PC-9 (cell line): ENCODE data around the gene ZC3H6. TPM values are rescaled to one million over a fixed set of nuclear protein-coding genes. Genes with fewer than 3 reads are reported as not detected.

Experiments used
- BruUV-seq: library from RNA; stranded (reverse); fragments of 400-500 nt; replicated peaks from 2 replicates; lab custom pipeline; 2021; lab: Mats Ljungman, UMichigan
- CTCF ChIA-PET: fragments of 300-600 bp; sonication (Branson Sonifier 250); formaldehyde crosslinking; loops from one replicate; lab custom pipeline; 2022; ENCODE audit warnings: antibody characterized with exemption; lab: Charles Lee
- POLR2A ChIA-PET: fragments of 300-600 bp; sonication (Branson Sonifier 250); formaldehyde crosslinking; loops from one replicate; lab custom pipeline; 2022; ENCODE audit warnings: antibody characterized with exemption; ENCODE audit not compliant: unreplicated experiment; lab: Charles Lee
- DNase-seq, 2 experiments: peaks; one replicate each; pipeline versions ENCODE4 v3.0.0 to v3.0.0-alpha.2; 2015 to 2022; ENCODE audit warnings: mixed read lengths in 1 of 2
- H2AFZ ChIP-seq: fragments of 200-600 bp; sonication (generic); 2 replicates; pipeline ENCODE4 v1.8.1; 2017; ENCODE audit warnings: antibody characterized with exemption
- H3F3A ChIP-seq: fragments of 200-600 bp; sonication (generic); 2 replicates; pipeline ENCODE4 v1.8.1; 2017; ENCODE audit warnings: antibody characterized with exemption, mild to moderate bottlenecking, low read depth; ENCODE audit not compliant: insufficient read depth
- H3K27ac ChIP-seq: fragments of 200-600 bp; sonication (generic); 2 replicates; pipeline ENCODE4 v1.6.1; 2016; ENCODE audit warnings: mixed run types
- H3K27me3 ChIP-seq: fragments of 200-600 bp; sonication (generic); 2 replicates; pipeline ENCODE4 v1.6.1; 2016; ENCODE audit warnings: low read depth, mixed run types; ENCODE audit not compliant: insufficient read depth
- H3K36me3 ChIP-seq: fragments of 200-600 bp; sonication (generic); 2 replicates; pipeline ENCODE4 v1.6.1; 2016; ENCODE audit warnings: low read depth, mixed run types
- H3K4me1 ChIP-seq: fragments of 200-600 bp; sonication (generic); replicated peaks from 2 replicates; pipeline ENCODE4 v1.6.1; 2016; ENCODE audit warnings: mixed run types; ENCODE audit not compliant: insufficient read depth
- H3K4me2 ChIP-seq: fragments of 200-600 bp; sonication (generic); 2 replicates; pipeline ENCODE4 v1.6.1; 2017; ENCODE audit warnings: mixed run types
- H3K4me3 ChIP-seq: fragments of 200-600 bp; sonication (generic); 2 replicates; pipeline ENCODE4 v1.6.1; 2016; ENCODE audit warnings: mixed run types
- H3K79me2 ChIP-seq: fragments of 200-600 bp; sonication (generic); 2 replicates; pipeline ENCODE4 v1.6.1; 2017; ENCODE audit warnings: low read depth, mixed run types
- H3K9me2 ChIP-seq: fragments of 200-600 bp; sonication (generic); 2 replicates; pipeline ENCODE4 v1.8.1; 2017; ENCODE audit warnings: mild to moderate bottlenecking; ENCODE audit not compliant: insufficient read depth
- H3K9me3 ChIP-seq: fragments of 200-600 bp; sonication (generic); 2 replicates; pipeline ENCODE4 v1.8.1; 2016; ENCODE audit warnings: low read depth; ENCODE audit not compliant: insufficient read depth
- H4K20me1 ChIP-seq: fragments of 200-600 bp; sonication (generic); 2 replicates; pipeline ENCODE4 v1.8.1; 2017; ENCODE audit not compliant: insufficient read depth
- CTCF ChIP-seq: fragments of 200-600 bp; sonication (generic); conservative IDR thresholded peaks from 2 replicates; pipeline ENCODE4 v1.6.1; 2017; ENCODE audit warnings: mixed run types, antibody characterized with exemption, mild to moderate bottlenecking, moderate library complexity
- EZH2 ChIP-seq: fragments of 200-600 bp; sonication (generic); IDR thresholded peaks from 2 replicates; pipeline ENCODE4 v1.8.0; 2017; ENCODE audit warnings: antibody characterized with exemption, low read depth
- intact Hi-C: fragments of 100-400 bp; cut with micrococcal nuclease; formaldehyde crosslinking; loops from one replicate; pipeline ENCODE4 v1.10.0; 2022; ENCODE audit not compliant: unreplicated experiment
- total RNA-seq: library from RNA; stranded (reverse); gene quantifications from 2 replicates; pipeline ENCODE4 v1.2.3, GENCODE V29; 2021

Gene ZC3H6
- total RNA-seq, 1 experiment from 2014 or later, result 9.1 TPM

DNA sequence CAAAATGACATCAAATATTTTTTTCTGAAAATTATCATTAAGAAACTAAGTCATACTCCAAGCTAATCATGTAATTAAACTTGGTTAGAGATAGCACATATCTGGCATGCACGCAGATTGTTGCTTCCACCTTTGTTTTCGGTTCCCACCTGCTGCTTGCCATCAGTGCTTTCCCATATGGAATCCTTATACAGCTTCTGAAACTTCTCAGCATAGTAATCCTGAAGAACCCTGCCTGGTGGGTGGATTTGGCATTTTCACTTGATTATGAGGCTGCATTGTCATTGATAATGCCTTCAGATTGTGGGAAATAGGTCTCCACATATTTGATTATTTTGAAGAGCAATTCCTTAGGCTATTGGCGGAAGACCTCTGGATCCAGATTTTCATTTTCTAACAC lies 47.5 kb downstream of the ZC3H6 start:
- no TSS peak for BruUV-seq
- CTCF ChIA-PET, result no interaction called here
- Histone ChIP-seq H3K4me3 (no peak overlapping the region), H3K27me3 (no peaks in the 10 kb centered on the region), H3K36me3 (no peaks in the 10 kb centered on the region), H3K79me2 (no peaks in the 10 kb centered on the region), H3K9me3 (no peaks in the 10 kb centered on the region), H3K27ac (no peak overlapping the region), H3F3A (no peaks in the 10 kb centered on the region), H3K4me1 (no peaks in the 10 kb centered on the region), H4K20me1 (no peaks in the 10 kb centered on the region), H3K9me2 (no peaks in the 10 kb centered on the region), H3K4me2 (no peak overlapping the region), H2AFZ (no peak overlapping the region)
- DNase-seq, result no peak
- POLR2A ChIA-PET, result no interaction called here
- TF ChIP-seq CTCF (no peak), EZH2 (no peak)
- intact Hi-C loops, result no loop called here

- intact Hi-C loops, result no loop called here
- POLR2A ChIA-PET, result no interaction called here
- TF ChIP-seq CTCF (no peak), EZH2 (no peak)
- Histone ChIP-seq H3K4me3 (no peak overlapping the region), H3K27ac (no peak overlapping the region), H3K9me2 (no peaks in the 10 kb centered on the region), H3F3A (no peaks in the 10 kb centered on the region), H3K4me1 (no peaks in the 10 kb centered on the region), H3K27me3 (no peaks in the 10 kb centered on the region), H3K79me2 (no peaks in the 10 kb centered on the region), H3K36me3 (no peaks in the 10 kb centered on the region), H3K4me2 (no peak overlapping the region), H4K20me1 (no peaks in the 10 kb centered on the region), H3K9me3 (no peaks in the 10 kb centered on the region), H2AFZ (no peak overlapping the region)
- BruUV-seq, result no TSS peak
- CTCF ChIA-PET, result no interaction called here
- DNase-seq, result no peak
Observed at GRCh38 chr2:112332123-112332696, 56.8 kb downstream of the ZC3H6 start.

DNA sequence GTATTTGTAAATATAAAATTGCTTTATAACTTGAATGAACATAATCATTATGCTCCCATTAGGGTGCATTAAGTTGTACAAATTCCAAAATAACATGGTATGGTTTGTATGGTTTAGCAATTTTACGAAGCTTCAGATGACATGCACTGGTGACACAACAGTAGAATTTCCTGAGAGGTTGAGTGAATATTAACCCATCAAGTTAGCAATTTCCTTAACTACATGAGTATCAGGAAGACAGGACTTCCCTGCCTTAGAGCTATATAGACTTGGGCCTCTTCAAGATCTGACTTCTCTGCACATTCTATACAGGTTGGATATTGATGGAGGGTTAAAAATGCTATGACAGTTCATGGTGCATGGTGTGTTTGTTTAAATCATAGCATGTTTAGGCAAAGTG lies 60.2 kb downstream of the ZC3H6 start:
- H3K4me3 ChIP-seq, result no peak overlapping the region
- no peaks in the 10 kb centered on the region for H3K27me3 ChIP-seq
- H3K36me3 ChIP-seq, result no peaks in the 10 kb centered on the region
- POLR2A ChIA-PET, result no interaction called here
- no peak overlapping the region for H3K27ac ChIP-seq
- no peaks in the 10 kb centered on the region for H3K79me2 ChIP-seq
- DNase-seq, result no peak
- H3K9me3 ChIP-seq, result no peaks in the 10 kb centered on the region
- no peaks in the 10 kb centered on the region for H3K9me2 ChIP-seq
- CTCF ChIA-PET, result no interaction called here
- no peaks in the 10 kb centered on the region for H4K20me1 ChIP-seq
- H3K4me2 ChIP-seq, result no peak overlapping the region
- no TSS peak for BruUV-seq
- H3F3A ChIP-seq, result no peaks in the 10 kb centered on the region
- no peaks in the 10 kb centered on the region for H3K4me1 ChIP-seq
- intact Hi-C loops, result no loop called here
- no peak overlapping the region for H2AFZ ChIP-seq
- TF ChIP-seq CTCF (no peak), EZH2 (no peak)
